ENCODE results near the gene MTERF4. TPM values are rescaled to one million over a fixed set of nuclear protein-coding genes. Genes with fewer than 3 reads are reported as not detected.
"Not testable (repeated sequence)": the region's sequence is repeated elsewhere in the genome, so short reads cannot be mapped to it uniquely, and the experiment has no call there.

Gene MTERF4
- total RNA-seq, 4 donors from 2014 or later, result 67.8 to 110 (median 91.0) TPM

DNA sequence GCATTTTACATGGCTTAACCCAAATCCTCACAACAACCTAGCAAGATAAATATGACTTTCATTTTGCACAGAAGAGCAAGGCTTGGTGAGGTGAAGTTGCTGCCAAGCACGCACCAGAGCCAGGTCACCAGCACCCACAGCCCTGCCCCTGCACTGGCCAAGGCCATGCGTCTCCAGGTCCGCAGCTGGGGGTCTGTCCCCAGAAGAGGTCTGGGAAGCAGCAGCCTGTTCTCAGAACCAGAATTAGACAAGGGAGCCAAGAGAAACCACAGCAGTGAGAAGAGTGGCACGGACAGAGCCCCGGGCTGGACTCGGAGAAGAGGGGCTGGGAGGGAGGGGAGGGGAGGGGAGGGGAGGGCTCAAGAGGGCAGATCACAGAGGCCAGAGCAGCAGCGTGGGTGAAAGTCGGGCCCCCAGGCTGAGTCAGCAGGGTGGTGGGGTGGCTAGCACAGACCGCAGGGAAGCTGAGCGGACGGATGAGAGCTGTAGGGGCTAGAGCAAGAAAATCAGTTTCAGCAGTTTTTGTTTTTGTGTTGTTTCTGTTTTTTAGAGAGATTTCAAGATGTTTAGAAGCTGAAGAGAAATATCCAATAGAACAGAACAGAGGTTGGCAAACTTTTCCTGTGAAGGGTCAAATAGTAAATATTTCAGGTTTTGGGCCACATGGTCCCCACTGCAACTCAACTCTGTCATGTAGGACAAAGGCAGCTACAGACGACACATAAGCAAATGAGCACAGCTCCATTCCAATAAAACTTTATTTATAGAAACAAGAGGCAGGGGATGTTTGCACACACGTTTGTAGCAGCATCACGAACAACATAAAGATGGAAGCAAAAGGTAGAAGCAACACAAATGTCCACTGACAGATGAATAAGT lies 7.4 kb upstream of the MTERF4 start:
- WGBS, 2 donors, result 74 to 80% methylated on average over 14 of the region's 14 CpGs
- Histone ChIP-seq H3K4me1 (no peaks in the 10 kb centered on the region), H3K36me3 (no peaks in the 10 kb centered on the region), H3K27ac (no peak overlapping the region), H3K4me3 (replicated peaks in 1 of 3) (no peak overlapping the region), H3K9me3 (no peaks in the 10 kb centered on the region), H3K27me3 (no peaks in the 10 kb centered on the region)
- intact Hi-C loops (cut with DNase I), result no loop called here
- no peak for DNase-seq
- TF ChIP-seq POLR2A (IDR thresholded peaks at IDR 0.05) (no peak), CTCF (IDR thresholded peaks at IDR 0.05) (no peak)

GRCh38 chr2:241108271-241109209 lies 6.5 kb upstream of the MTERF4 start:
- Histone ChIP-seq H3K4me1 (peaks cover 0 to under 1% of the 10 kb centered on the region in 2 donors), H3K4me3 (replicated peaks in 1 of 3) (no peak overlapping the region), H3K9me3 (no peaks in the 10 kb centered on the region), H3K36me3 (no peaks in the 10 kb centered on the region), H3K27me3 (no peaks in the 10 kb centered on the region), H3K27ac (no peak overlapping the region)
- WGBS, 2 donors, result 84% methylated on average over 30 to 35 of the region's 35 CpGs
- no peak for TF ChIP-seq CTCF (IDR thresholded peaks at IDR 0.05)
- intact Hi-C loops (cut with DNase I), result no loop called here
- no peak for DNase-seq

DNA sequence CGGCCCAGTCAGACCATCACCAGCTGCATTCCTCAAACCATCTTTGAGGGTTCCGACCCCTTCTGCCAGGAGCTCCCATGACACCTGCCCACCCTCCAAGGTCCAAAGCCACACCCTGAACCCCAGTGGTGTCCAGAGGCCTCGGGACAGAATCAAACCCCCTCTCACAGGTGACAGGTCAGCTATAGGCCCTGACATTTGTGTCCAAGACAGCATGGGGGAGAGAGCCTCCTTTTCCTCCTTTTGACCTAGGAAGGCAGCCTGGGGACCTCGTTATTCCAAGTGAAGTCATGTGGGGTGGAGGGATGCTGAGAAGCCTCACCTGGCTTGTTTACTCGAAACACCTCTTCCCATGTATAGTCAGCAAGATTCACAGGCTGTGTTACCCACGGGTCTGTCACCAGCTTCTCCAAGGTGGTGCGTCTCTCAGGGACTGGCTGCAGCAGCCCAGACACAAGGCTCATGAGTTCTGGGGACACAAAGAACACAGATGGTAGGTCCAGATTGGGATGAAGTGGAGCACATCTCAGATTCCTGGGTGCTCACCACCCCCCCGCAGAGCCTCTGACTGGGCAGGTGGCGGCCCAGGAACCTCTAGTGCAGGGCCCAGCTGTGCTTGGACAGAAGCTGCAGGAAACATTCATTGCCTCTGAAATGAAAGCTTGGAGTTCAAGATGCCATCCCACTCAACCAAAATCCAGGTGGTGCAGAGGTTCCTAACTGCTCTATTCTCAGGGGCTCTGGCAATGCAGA lies 5.1 kb upstream of the MTERF4 start:
- H3K4me1 ChIP-seq, result peaks cover 7 to 9% of the 10 kb centered on the region in 2 donors
- 93 to 97% methylated on average over 8 to 9 of the region's 9 CpGs for WGBS, 2 donors
- no peaks in the 10 kb centered on the region for H3K36me3 ChIP-seq
- intact Hi-C loops (cut with DNase I), result no loop called here
- no peak for TF ChIP-seq CTCF (IDR thresholded peaks at IDR 0.05)
- TF ChIP-seq POLR2A (IDR thresholded peaks at IDR 0.05), result no peak
- no peaks in the 10 kb centered on the region for H3K27me3 ChIP-seq
- DNase-seq, result no peak
- no peak overlapping the region for H3K4me3 ChIP-seq (replicated peaks in 1 of 3)
- no peaks in the 10 kb centered on the region for H3K9me3 ChIP-seq
- H3K27ac ChIP-seq, result no peak overlapping the region

- TF ChIP-seq CTCF (IDR thresholded peaks at IDR 0.05), result no peak
- TF ChIP-seq POLR2A (IDR thresholded peaks at IDR 0.05), result no peak
- intact Hi-C loops (cut with DNase I), result no loop called here
- peaks cover 11 to 14% of the 10 kb centered on the region in 2 donors for H3K4me1 ChIP-seq
- no peak overlapping the region for H3K4me3 ChIP-seq (replicated peaks in 1 of 3)
- H3K36me3 ChIP-seq, result no peaks in the 10 kb centered on the region
- H3K27me3 ChIP-seq, result no peaks in the 10 kb centered on the region
- no peaks in the 10 kb centered on the region for H3K9me3 ChIP-seq
- 29 to 50% methylated on average over 2 to 3 of the region's 3 CpGs for WGBS, 2 donors
- H3K27ac ChIP-seq, result peak overlapping the region in 1 of 3 donors; percentile 10
- no peak for DNase-seq
Observed at GRCh38 chr2:241105641-241106040, 3.6 kb upstream of the MTERF4 start.

DNA sequence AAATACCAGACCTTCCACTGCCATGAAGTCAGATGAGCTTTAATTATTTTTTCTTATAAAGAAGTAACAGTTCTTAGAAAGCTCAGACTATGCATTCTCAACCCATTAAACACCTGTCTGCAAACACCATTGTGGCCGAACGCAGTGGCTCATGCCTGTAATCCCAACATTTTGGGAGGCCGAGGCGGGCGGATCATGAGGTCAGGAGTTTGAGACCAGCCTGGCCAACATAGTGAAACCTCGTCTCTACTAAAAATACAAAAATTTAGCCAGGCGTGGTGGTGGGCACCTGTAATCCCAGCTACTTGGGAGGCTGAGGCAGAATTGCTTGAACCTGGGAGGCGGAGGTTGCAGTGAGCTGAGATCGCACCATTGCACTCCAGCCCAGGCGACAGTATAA lies 2.5 kb upstream of the MTERF4 start:
- H3K9me3 ChIP-seq; H3K4me3 ChIP-seq (replicated peaks in 1 of 3); H3K27me3 ChIP-seq; DNase-seq; intact Hi-C loops (cut with DNase I); H3K36me3 ChIP-seq; H3K27ac ChIP-seq: not testable (repeated sequence)
- 97% methylated on average over 10 of the region's 10 CpGs for WGBS, 2 donors
- H3K4me1 ChIP-seq, result peaks cover 21 to 23% of the 10 kb centered on the region in 2 donors

Measured in thyroid gland (tissue), 4 donors.